ENCODE data around the gene BNIP3. TPM values are rescaled to one million over a fixed set of nuclear protein-coding genes. Genes with fewer than 3 reads are reported as not detected.

Gene BNIP3
- total and polyA plus RNA-seq, 2 of the 8 experiments (the other 6 are each of a cell fraction or from before 2014, with no cell fraction given): 25.8 to 58.9 TPM

GRCh38 chr10:131998050-131998844, 16.5 kb upstream of the BNIP3 start:
- Histone ChIP-seq H3K79me2 (ENCODE audit: control insufficient read depth in 1 of 2, insufficient read depth in 2 of 2, low read length in 2 of 2) (no peaks in the 10 kb centered on the region), H2BK120ac (replicated peaks; ENCODE audit: low read depth, low read length) (no peak overlapping the region), H3K4me1 (replicated peaks in 1 of 4; ENCODE audit: control insufficient read depth in 3 of 4, insufficient read depth in 4 of 4, low read length in 3 of 4) (peaks cover 6 to 17% (median 10%) of the 10 kb centered on the region in 4 experiments; a peak in 5 of 7 replicates), H3K18ac (ENCODE audit: extremely low read depth, low read length) (no peak overlapping the region), H3K14ac (ENCODE audit: insufficient read length) (no peak overlapping the region), H3K4me2 (ENCODE audit: insufficient read depth in 1 of 2, low read depth in 2 of 2, low read length in 2 of 2) (peak overlapping the region in 1 of 2 experiments; percentile 12; a peak in 1 of 4 replicates), H3K56ac (replicated peaks; ENCODE audit: insufficient read length, low read depth, low read length) (no peak overlapping the region), H3K27ac (ENCODE audit: low read depth, low read length) (no peak overlapping the region), H2AK5ac (ENCODE audit: low read depth, low read length) (0 out of 2 replicates have a peak overlapping the region, but pooled peaks have one; percentile 34), H4K5ac (ENCODE audit: insufficient read length, low read depth, low read length) (no peak overlapping the region), H3K9me3 (ENCODE audit: insufficient read depth in 2 of 2, low read depth in 1 of 2, low read length in 1 of 2) (no peaks in the 10 kb centered on the region), H3K79me1 (ENCODE audit: low read depth, low read length) (no peaks in the 10 kb centered on the region), H2BK20ac (ENCODE audit: low read length) (peak overlapping the region; percentile 88; the same call in 1 of the 2 replicates), H4K8ac (ENCODE audit: extremely low read depth, insufficient read depth, low read length) (no peak overlapping the region; the same call in 1 of the 2 replicates), H3K27me3 (replicated peaks in 1 of 4; ENCODE audit: control insufficient read depth in 3 of 4, extremely low read depth in 1 of 4, insufficient read depth in 3 of 4, low read length in 3 of 4) (no peaks in the 10 kb centered on the region), H3K23me2 (ENCODE audit: low read depth, low read length) (no peaks in the 10 kb centered on the region), H4K20me1 (replicated peaks in 1 of 2; ENCODE audit: control insufficient read depth in 1 of 2, insufficient read depth in 2 of 2, low read length in 2 of 2) (no peaks in the 10 kb centered on the region), H3K9ac (replicated peaks in 1 of 4; ENCODE audit: extremely low read depth in 1 of 4, low read depth in 3 of 4, low read length in 3 of 4) (no peak overlapping the region; a peak in 1 of 7 replicates), H3K23ac (ENCODE audit: insufficient read length) (no peak overlapping the region), H2BK5ac (ENCODE audit: low read depth, low read length) (peak overlapping the region; percentile 63; the same call in 1 of the 2 replicates), H3K4ac (replicated peaks; ENCODE audit: insufficient read length, low read depth, low read length) (peak overlapping the region; percentile 46), H2BK12ac (ENCODE audit: low read depth, low read length) (peak overlapping the region; percentile 3), H3K36me3 (ENCODE audit: control insufficient read depth in 2 of 4, insufficient read depth in 4 of 4, low read length in 3 of 4) (no peaks in the 10 kb centered on the region), H2BK15ac (ENCODE audit: low read length) (peak overlapping the region; percentile 3; the same call in 1 of the 2 replicates), H3K4me3 (ENCODE audit: extremely low read depth in 1 of 4, insufficient read depth in 2 of 4, low read depth in 3 of 4, low read length in 4 of 4) (no peak overlapping the region), H4K91ac (replicated peaks; ENCODE audit: insufficient read length, low read length) (peak overlapping the region; percentile 87), H2AFZ (ENCODE audit: low read length) (0 out of 2 replicates have a peak overlapping the region, but pooled peaks have one; percentile 13)
- ChIA-PET POLR2A (ENCODE audit: partially characterized antibody) (interaction anchor here (0.9 to 1.8 kb wide), 5 partner anchors 9 to 68 kb away, joined by 3 to 5 read pairs (median 3); partner anchors contain the start of gene JAKMIP3), CTCF (ENCODE audit: partially characterized antibody) (interaction anchor here (1.1 to 7.7 kb wide), 4 partner anchors 11 to 51 kb away, joined by 3 to 86 read pairs (median 4); no protein-coding TSS in a partner anchor)
- WGBS, 2 experiments (ENCODE audit: extremely low coverage in 1 of 2, insufficient coverage in 1 of 2, insufficient read length in 1 of 2, insufficient replicate concordance in 2 of 2, low coverage in 1 of 2, low lambda C conversion rate in 2 of 2, missing lambda C conversion rate in 1 of 2): 85% methylated on average over 15 of the region's 15 CpGs; no CpG with 5 or more reads in 1 of the 2 experiments
- DNase-seq (ENCODE audit: low read depth in 1 of 2, low spot score in 2 of 2): no peak
- peak; percentile 42 for FAIRE-seq
- TF ChIP-seq ATF2 (IDR thresholded peaks at IDR 0.05; ENCODE audit: low read length): no peak
- no peak for TF ChIP-seq TEAD4 (IDR thresholded peaks at IDR 0.05; ENCODE audit: low read depth, low read length)
- no peak for TF ChIP-seq NRF1 (IDR thresholded peaks at IDR 0.05; ENCODE audit: low read depth, low read length)
- no peak for TF ChIP-seq KDM4A (IDR thresholded peaks at IDR 0.05; ENCODE audit: low read depth, low read length, severe bottlenecking)
- no peak for TF ChIP-seq SUZ12 (IDR thresholded peaks at IDR 0.05; ENCODE audit: low read length)
- TF ChIP-seq CREB1 (IDR thresholded peaks at IDR 0.05): no peak
- no peak for TF ChIP-seq RFX5 (IDR thresholded peaks at IDR 0.05; ENCODE audit: borderline replicate concordance, low read depth, low read length)
- no peak for TF ChIP-seq SP1 (IDR thresholded peaks at IDR 0.05; ENCODE audit: low read depth, low read length)
- TF ChIP-seq EGR1 (IDR thresholded peaks at IDR 0.05; ENCODE audit: borderline replicate concordance, low read depth, low read length): no peak
- TF ChIP-seq POLR2A (IDR thresholded peaks at IDR 0.05; ENCODE audit: control extremely low read depth in 1 of 2, low read depth in 2 of 2, low read length in 2 of 2): no peak
- no peak for TF ChIP-seq SRF (IDR thresholded peaks at IDR 0.05; ENCODE audit: low read depth, low read length)
